Colonic mucosa (tissue), 4 donors: ENCODE results near the gene TEX264. TPM values are rescaled to one million over a fixed set of nuclear protein-coding genes. Genes with fewer than 3 reads are reported as not detected.

ENCODE experiments used
- DNase-seq: peaks from one replicate; pipeline ENCODE4 v3.0.0-alpha.2; 2020
- H3K27ac ChIP-seq: fragments of 200-600 bp; one replicate; pipeline ENCODE4 v1.8.0; 2021
- H3K27me3 ChIP-seq: fragments of 200-600 bp; one replicate; pipeline ENCODE4 v1.8.0; 2021
- H3K36me3 ChIP-seq: fragments of 200-600 bp; one replicate; pipeline ENCODE4 v1.8.0; 2021
- H3K4me1 ChIP-seq: fragments of 200-600 bp; one replicate; pipeline ENCODE4 v1.8.0; 2021; ENCODE audit warnings: mild to moderate bottlenecking
- H3K4me3 ChIP-seq: fragments of 200-600 bp; one replicate; pipeline ENCODE4 v1.8.0; 2021
- H3K9ac ChIP-seq, 2 donors: one replicate each; pipeline ENCODE4 v1.7.0; 2013; ENCODE audit warnings: control low read depth in 2 of 2, low read depth in 2 of 2, low read length in 2 of 2
- H3K9me3 ChIP-seq: fragments of 200-600 bp; one replicate; pipeline ENCODE4 v1.8.0; 2021
- CTCF ChIP-seq: fragments of 200-600 bp; IDR thresholded peaks from one replicate; pipeline ENCODE4 v1.8.0; 2022; ENCODE audit warnings: antibody characterized with exemption, mild to moderate bottlenecking
- intact Hi-C: fragments of 100-400 bp; cut with DNase I; formaldehyde crosslinking; loops from one replicate; pipeline ENCODE4 v1.14.1; 2022
- total RNA-seq, 2 donors: library from RNA; stranded (reverse); fragmentation: NEBNext Ultra II Directional in 1 of 2; extraction: Animal tissue kit (Norgen Biotek cat#: 25700) in 1 of 2; gene quantifications; one replicate each; pipeline ENCODE4 v1.2.1, GENCODE V29; 2021
- donor health status: healthy.
- donor health status: DM: no; HTN: no; CAD: no.
- donor health status: DM: no; HTN: no; CAD: no.

TEX264 gene
- total RNA-seq, 2 donors from 2014 or later, result 54.0 to 92.3 TPM

DNA sequence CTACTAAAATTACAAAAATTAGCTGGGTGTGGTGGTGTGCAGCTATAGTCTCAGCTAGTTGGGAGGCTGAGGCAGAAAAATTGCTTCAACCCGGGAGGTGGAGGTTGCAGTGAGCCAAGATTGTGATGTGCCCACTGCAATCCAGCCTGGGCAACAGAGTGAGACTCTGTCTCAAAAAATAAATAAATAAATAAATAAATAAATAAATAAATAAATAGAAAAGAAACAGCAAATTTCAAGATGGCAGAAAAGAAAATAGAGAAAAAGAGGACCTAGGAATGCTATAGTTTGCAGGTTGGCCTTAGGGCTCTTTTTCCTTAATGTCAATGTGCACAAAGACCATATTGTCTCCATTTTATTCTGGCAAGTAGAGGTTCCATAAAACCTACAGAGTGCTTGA is 79.8 kb downstream of the TEX264 start:
- H3K27me3 ChIP-seq, result no peaks in the 10 kb centered on the region
- no peak for DNase-seq
- no peaks in the 10 kb centered on the region for H3K4me1 ChIP-seq
- no peak overlapping the region for H3K4me3 ChIP-seq
- no peak for TF ChIP-seq CTCF
- intact Hi-C loops, result no loop called here
- no peak overlapping the region for H3K9ac ChIP-seq
- H3K36me3 ChIP-seq, result no peaks in the 10 kb centered on the region
- no peak overlapping the region for H3K27ac ChIP-seq
- no peaks in the 10 kb centered on the region for H3K9me3 ChIP-seq

DNA sequence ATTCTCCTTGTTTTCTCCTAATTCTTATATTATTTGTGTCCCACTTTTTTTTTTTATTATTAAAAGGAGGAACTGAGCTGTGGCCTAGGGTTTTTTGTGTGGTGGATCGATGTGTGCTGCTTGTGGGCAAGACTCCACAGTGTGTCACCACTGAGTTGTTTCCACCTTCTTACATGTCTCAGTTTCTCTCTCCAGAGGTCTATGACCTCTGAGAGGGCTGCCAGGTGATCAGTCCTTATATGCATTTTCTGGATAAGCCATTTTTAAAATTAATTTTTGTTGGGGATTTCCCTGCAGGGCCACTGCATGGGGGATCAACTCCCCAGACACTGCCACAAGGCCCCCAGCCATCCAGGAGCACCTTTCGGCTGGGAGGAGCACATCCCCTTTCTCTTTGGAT is 80.2 kb downstream of the TEX264 start:
- no peaks in the 10 kb centered on the region for H3K36me3 ChIP-seq
- no peaks in the 10 kb centered on the region for H3K4me1 ChIP-seq
- H3K9ac ChIP-seq, result no peak overlapping the region
- no peaks in the 10 kb centered on the region for H3K9me3 ChIP-seq
- no peaks in the 10 kb centered on the region for H3K27me3 ChIP-seq
- no peak overlapping the region for H3K27ac ChIP-seq
- DNase-seq, result no peak
- intact Hi-C loops, result no loop called here
- TF ChIP-seq CTCF, result no peak
- no peak overlapping the region for H3K4me3 ChIP-seq

Other genes with a start within 250 kb of the TEX264 start
- 10 to 100 TPM; 18.8 to 23.9 TPM for gene DCAF1, start 171.2 kb upstream of the TEX264 start, total RNA-seq
- gene RAD54L2, start 132.5 kb upstream of the TEX264 start, total RNA-seq, result 10 to 100 TPM; 14.9 to 16.4 TPM
- gene GRM2, start 35.8 kb downstream of the TEX264 start, total RNA-seq, result under 1 TPM in 1 of 2 donors, not detected in 1; 0.12 TPM
- gene IQCF6, start 108.0 kb downstream of the TEX264 start, total RNA-seq, result not detected
- gene IQCF2, start 190.4 kb downstream of the TEX264 start, total RNA-seq, result not detected
- gene IQCF5, start 204.3 kb downstream of the TEX264 start, total RNA-seq, result not detected
- gene IQCF1, start 232.1 kb downstream of the TEX264 start, total RNA-seq, result not detected